Measurements from ENCODE around the gene ACVR2B.

Gene ACVR2B

GRCh38 chr3:38534180-38534579, 80.5 kb downstream of the ACVR2B start:
- no peak for ATAC-seq
- no peak for TF ChIP-seq TSHZ2 (CRISPR knock-in tag; IDR thresholded peaks at IDR 0.05)
- no peak for TF ChIP-seq ZNF8 (CRISPR knock-in tag; IDR thresholded peaks at IDR 0.05)

- ATAC-seq = no peak
- TF ChIP-seq ZNF8 (CRISPR knock-in tag; IDR thresholded peaks at IDR 0.05) = no peak
- no peak for TF ChIP-seq CSRNP3 (CRISPR knock-in tag; IDR thresholded peaks at IDR 0.05)
- no peak for TF ChIP-seq ZNF565 (CRISPR knock-in tag; conservative IDR thresholded peaks at IDR 0.05; ENCODE audit: low read depth)
- TF ChIP-seq POU6F1 (CRISPR knock-in tag; IDR thresholded peaks at IDR 0.05; ENCODE audit: borderline replicate concordance, low read depth) = no peak
These were observed 80.9 kb downstream of the ACVR2B start for GRCh38 chr3:38534604-38535003.

GRCh38 chr3:38536671-38537070, 83.0 kb downstream of the ACVR2B start:
- no peak for TF ChIP-seq CSRNP3 (CRISPR knock-in tag; IDR thresholded peaks at IDR 0.05)
- no peak for TF ChIP-seq ZFP30 (CRISPR knock-in tag; IDR thresholded peaks at IDR 0.05)
- no peak for TF ChIP-seq BACH2 (CRISPR knock-in tag; IDR thresholded peaks at IDR 0.05; ENCODE audit: borderline replicate concordance)
- no peak for TF ChIP-seq ZFP3 (CRISPR knock-in tag; IDR thresholded peaks at IDR 0.05)
- TF ChIP-seq ESRRG (CRISPR knock-in tag; IDR thresholded peaks at IDR 0.05) = no peak
- TF ChIP-seq ISL1 (CRISPR knock-in tag; IDR thresholded peaks at IDR 0.05) = no peak
- no peak for TF ChIP-seq PPARA (CRISPR knock-in tag; IDR thresholded peaks at IDR 0.05; ENCODE audit: borderline replicate concordance)
- TF ChIP-seq ARNTL (CRISPR knock-in tag; IDR thresholded peaks at IDR 0.05; ENCODE audit: borderline replicate concordance, low read depth) = no peak
- no peak for TF ChIP-seq ZNF8 (CRISPR knock-in tag; IDR thresholded peaks at IDR 0.05)
- TF ChIP-seq ZNF565 (CRISPR knock-in tag; conservative IDR thresholded peaks at IDR 0.05; ENCODE audit: low read depth) = no peak
- TF ChIP-seq RARB (CRISPR knock-in tag; IDR thresholded peaks at IDR 0.05) = no peak
- no peak for TF ChIP-seq POU6F1 (CRISPR knock-in tag; IDR thresholded peaks at IDR 0.05; ENCODE audit: borderline replicate concordance, low read depth)
- no peak for TF ChIP-seq OSR1 (CRISPR knock-in tag; IDR thresholded peaks at IDR 0.05)
- TF ChIP-seq TOX (CRISPR knock-in tag; IDR thresholded peaks at IDR 0.05; ENCODE audit: borderline replicate concordance) = no peak
- TF ChIP-seq GLIS3 (CRISPR knock-in tag; IDR thresholded peaks at IDR 0.05) = no peak
- TF ChIP-seq TSHZ2 (CRISPR knock-in tag; IDR thresholded peaks at IDR 0.05) = no peak
- no peak for ATAC-seq

All from SK-N-SH treated with all-trans-retinoic acid at 6 μM for 48 hours (cell line).